ENCODE results near the gene PDP2. TPM values are rescaled to one million over a fixed set of nuclear protein-coding genes. Genes with fewer than 3 reads are reported as not detected.

The PDP2 gene
- total RNA-seq, 2 experiments from 2014 or later, result 13.8 to 29.2 TPM

DNA sequence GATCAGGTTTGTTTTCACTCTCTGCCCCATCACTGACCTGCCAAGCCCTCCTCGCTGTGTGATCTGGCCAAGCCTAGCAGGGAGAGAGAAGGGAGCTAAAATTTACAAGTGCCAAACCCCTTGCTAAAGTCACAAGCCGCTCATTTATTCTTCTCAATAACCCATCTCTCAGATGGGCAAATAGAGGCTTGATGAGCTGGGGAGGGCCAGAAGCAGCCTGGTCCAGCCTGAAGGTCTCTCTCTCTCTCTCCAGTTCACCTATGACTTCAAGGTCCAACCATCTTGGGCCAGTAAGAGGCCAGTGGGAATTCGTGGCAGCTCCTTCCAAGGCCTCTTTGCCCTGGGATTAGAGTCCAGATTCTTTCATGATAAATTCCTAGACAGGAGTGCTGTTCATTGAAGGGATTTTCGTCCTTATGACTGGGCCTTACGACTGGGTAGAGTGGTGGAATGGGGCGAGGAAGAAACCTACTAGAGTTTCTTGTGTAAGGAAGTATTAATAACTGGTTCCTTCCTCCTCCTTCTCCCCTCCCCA is 32.7 kb upstream of the PDP2 start:
- Histone ChIP-seq H3K27ac (ENCODE audit: low read depth, low read length, poor library complexity, severe bottlenecking) (no peak overlapping the region), H3K4me3 (ENCODE audit: low read depth, low read length, poor library complexity, severe bottlenecking) (no peak overlapping the region), H3K4me2 (ENCODE audit: low read length) (no peak overlapping the region), H3K9me2 (ENCODE audit: insufficient read depth, low read length) (no peaks in the 10 kb centered on the region), H2AFZ (ENCODE audit: low read length) (no peak overlapping the region), H3K9me3 (ENCODE audit: low read length) (no peaks in the 10 kb centered on the region), H3K79me2 (ENCODE audit: insufficient read depth, low read depth, low read length) (no peaks in the 10 kb centered on the region), H4K20me1 (ENCODE audit: insufficient read depth, low read length) (no peaks in the 10 kb centered on the region), H3K36me3 (ENCODE audit: insufficient read depth, low read length) (no peaks in the 10 kb centered on the region), H3K4me1 (ENCODE audit: insufficient read depth, low read length, poor library complexity, severe bottlenecking) (peaks cover 3% of the 10 kb centered on the region)
- BruUV-seq (replicated peaks), result no TSS peak
- intact Hi-C loops (cut with micrococcal nuclease; ENCODE audit: unreplicated experiment), result no loop called here
- DNase-seq (ENCODE audit: low spot score), result no peak
- ChIA-PET POLR2A (interaction anchor here (0.9 kb wide), 1 partner anchor 9 kb away, joined by 3 read pairs; no protein-coding TSS in a partner anchor), CTCF (ENCODE audit: unreplicated experiment) (interaction anchor here (0.5 kb wide), 1 partner anchor 18 kb away, joined by 5 read pairs; no protein-coding TSS in a partner anchor)
- TF ChIP-seq, protein P1, sequence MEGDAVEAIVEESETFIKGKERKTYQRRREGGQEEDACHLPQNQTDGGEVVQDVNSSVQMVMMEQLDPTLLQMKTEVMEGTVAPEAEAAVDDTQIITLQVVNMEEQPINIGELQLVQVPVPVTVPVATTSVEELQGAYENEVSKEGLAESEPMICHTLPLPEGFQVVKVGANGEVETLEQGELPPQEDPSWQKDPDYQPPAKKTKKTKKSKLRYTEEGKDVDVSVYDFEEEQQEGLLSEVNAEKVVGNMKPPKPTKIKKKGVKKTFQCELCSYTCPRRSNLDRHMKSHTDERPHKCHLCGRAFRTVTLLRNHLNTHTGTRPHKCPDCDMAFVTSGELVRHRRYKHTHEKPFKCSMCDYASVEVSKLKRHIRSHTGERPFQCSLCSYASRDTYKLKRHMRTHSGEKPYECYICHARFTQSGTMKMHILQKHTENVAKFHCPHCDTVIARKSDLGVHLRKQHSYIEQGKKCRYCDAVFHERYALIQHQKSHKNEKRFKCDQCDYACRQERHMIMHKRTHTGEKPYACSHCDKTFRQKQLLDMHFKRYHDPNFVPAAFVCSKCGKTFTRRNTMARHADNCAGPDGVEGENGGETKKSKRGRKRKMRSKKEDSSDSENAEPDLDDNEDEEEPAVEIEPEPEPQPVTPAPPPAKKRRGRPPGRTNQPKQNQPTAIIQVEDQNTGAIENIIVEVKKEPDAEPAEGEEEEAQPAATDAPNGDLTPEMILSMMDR (conservative IDR thresholded peaks at IDR 0.05; ENCODE audit: low read length), result no peak
- no peak for TF ChIP-seq EZH2phosphoT487 (IDR thresholded peaks at IDR 0.05; ENCODE audit: borderline replicate concordance, low read depth, low read length)

DNA sequence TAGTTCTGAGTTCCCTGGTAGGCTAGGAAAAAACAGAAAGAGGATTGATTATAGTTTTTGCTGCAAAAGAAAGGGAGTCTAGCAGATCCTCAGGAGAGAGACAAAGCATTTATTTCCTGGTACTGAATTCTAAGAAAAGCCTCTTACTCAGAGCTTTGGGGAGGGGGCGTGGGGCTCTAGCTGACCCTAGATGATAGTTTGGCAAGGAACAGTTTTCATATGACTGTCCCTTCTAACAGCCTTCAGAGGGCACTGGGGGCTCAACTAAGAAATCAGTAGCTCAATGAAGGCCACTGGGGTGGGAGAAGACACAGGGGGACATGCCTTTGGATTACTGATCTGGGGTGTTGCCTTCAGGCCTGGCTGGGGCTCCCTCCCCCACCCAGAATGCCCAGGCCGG is 32.1 kb upstream of the PDP2 start:
- Histone ChIP-seq H3K4me2 (ENCODE audit: low read length) (no peak overlapping the region), H3K27ac (ENCODE audit: low read depth, low read length, poor library complexity, severe bottlenecking) (no peak overlapping the region), H4K20me1 (ENCODE audit: insufficient read depth, low read length) (no peaks in the 10 kb centered on the region), H3K36me3 (ENCODE audit: insufficient read depth, low read length) (no peaks in the 10 kb centered on the region), H3K9me3 (ENCODE audit: low read length) (no peaks in the 10 kb centered on the region), H3K9me2 (ENCODE audit: insufficient read depth, low read length) (no peaks in the 10 kb centered on the region), H3K4me1 (ENCODE audit: insufficient read depth, low read length, poor library complexity, severe bottlenecking) (peaks cover 3% of the 10 kb centered on the region), H3K79me2 (ENCODE audit: insufficient read depth, low read depth, low read length) (no peaks in the 10 kb centered on the region), H3K4me3 (ENCODE audit: low read depth, low read length, poor library complexity, severe bottlenecking) (no peak overlapping the region), H2AFZ (ENCODE audit: low read length) (no peak overlapping the region)
- ChIA-PET CTCF (ENCODE audit: unreplicated experiment) (interaction anchor here (0.5 to 1.1 kb wide), 2 partner anchors 18 kb away, joined by 4 to 5 read pairs; partner anchors contain the start of gene NAE1), POLR2A (interaction anchor here (0.9 kb wide), 1 partner anchor 9 kb away, joined by 3 read pairs; no protein-coding TSS in a partner anchor)
- intact Hi-C loops (cut with micrococcal nuclease; ENCODE audit: unreplicated experiment), result no loop called here
- TF ChIP-seq EZH2phosphoT487 (IDR thresholded peaks at IDR 0.05; ENCODE audit: borderline replicate concordance, low read depth, low read length), result no peak
- no peak for DNase-seq (ENCODE audit: low spot score)
- no TSS peak for BruUV-seq (replicated peaks)

DNA sequence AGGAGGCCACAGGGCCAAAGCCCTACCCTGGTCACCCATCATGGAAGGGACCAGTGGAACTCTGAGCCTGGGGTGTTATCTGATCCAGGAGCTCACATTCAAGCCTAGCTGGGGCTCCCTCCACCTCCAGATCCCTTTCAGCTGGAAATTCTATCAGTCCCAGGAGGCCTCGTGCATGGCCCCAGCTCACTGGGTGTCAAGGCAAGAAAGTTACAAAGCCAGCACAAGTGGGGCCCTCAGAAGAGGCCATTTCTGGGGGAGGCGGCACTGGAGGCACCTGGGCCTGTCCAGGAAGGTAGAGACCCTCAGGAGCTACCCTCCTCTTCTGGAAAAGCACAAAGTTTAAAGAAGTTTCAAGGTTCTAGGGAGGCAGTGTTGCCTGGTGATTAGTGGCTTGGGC is 31.3 kb upstream of the PDP2 start:
- CTCF ChIA-PET (ENCODE audit: unreplicated experiment), result interaction anchor here (1.1 kb wide), 1 partner anchor 18 kb away, joined by 4 read pairs; the partner anchor contains the start of gene NAE1
- peaks cover 3% of the 10 kb centered on the region for H3K4me1 ChIP-seq (ENCODE audit: insufficient read depth, low read length, poor library complexity, severe bottlenecking)
- no peaks in the 10 kb centered on the region for H3K36me3 ChIP-seq (ENCODE audit: insufficient read depth, low read length)
- H3K9me3 ChIP-seq (ENCODE audit: low read length), result no peaks in the 10 kb centered on the region
- H3K4me2 ChIP-seq (ENCODE audit: low read length), result no peak overlapping the region
- no peaks in the 10 kb centered on the region for H4K20me1 ChIP-seq (ENCODE audit: insufficient read depth, low read length)
- no peak overlapping the region for H2AFZ ChIP-seq (ENCODE audit: low read length)
- H3K79me2 ChIP-seq (ENCODE audit: insufficient read depth, low read depth, low read length), result no peaks in the 10 kb centered on the region
- BruUV-seq (replicated peaks), result no TSS peak
- H3K27ac ChIP-seq (ENCODE audit: low read depth, low read length, poor library complexity, severe bottlenecking), result no peak overlapping the region
- intact Hi-C loops (cut with micrococcal nuclease; ENCODE audit: unreplicated experiment), result no loop called here
- no peak overlapping the region for H3K4me3 ChIP-seq (ENCODE audit: low read depth, low read length, poor library complexity, severe bottlenecking)
- POLR2A ChIA-PET, result interaction anchor here (0.6 kb wide), 1 partner anchor 11 kb away, joined by 3 read pairs; no protein-coding TSS in a partner anchor
- H3K9me2 ChIP-seq (ENCODE audit: insufficient read depth, low read length), result no peaks in the 10 kb centered on the region
- DNase-seq (ENCODE audit: low spot score), result no peak
- no peak for TF ChIP-seq EZH2phosphoT487 (IDR thresholded peaks at IDR 0.05; ENCODE audit: borderline replicate concordance, low read depth, low read length)
- TF ChIP-seq, protein P1 (conservative IDR thresholded peaks at IDR 0.05; ENCODE audit: low read length), result no peak

All from OCI-LY7 (cell line).